Liver (tissue), 9 donors: Measurements from ENCODE around the gene TMIGD1. TPM values are rescaled to one million over a fixed set of nuclear protein-coding genes. Genes with fewer than 3 reads are reported as not detected.
A peak's percentile ranks its signal among the peaks of the same experiment; 100 is the strongest.

Experiments used
- DNase-seq: peaks from one replicate; pipeline ENCODE4 v3.0.0-alpha.2; 2017; ENCODE audit warnings: low spot score
- H3K27ac ChIP-seq, 2 donors: one replicate each; pipeline ENCODE4 v1.7.0; 2013; ENCODE audit warnings: inconsistent platforms in 2 of 2, low read length in 2 of 2, control low read depth in 1 of 2, low read depth in 1 of 2, mild to moderate bottlenecking in 1 of 2
- H3K27me3 ChIP-seq, 4 donors: one replicate each; pipeline versions ENCODE4 v1.6.1 to v1.7.0; 2013; ENCODE audit warnings: low read length in 3 of 4, inconsistent platforms in 1 of 4, mild to moderate bottlenecking in 1 of 4, moderate library complexity in 1 of 4; ENCODE audit not compliant: control insufficient read depth in 4 of 4, insufficient read depth in 4 of 4
- H3K36me3 ChIP-seq, 4 donors: one replicate each; pipeline versions ENCODE4 v1.6.1 to v1.7.0; 2013; ENCODE audit warnings: low read length in 3 of 4, mild to moderate bottlenecking in 3 of 4, low read depth in 1 of 4, moderate library complexity in 1 of 4; ENCODE audit not compliant: control insufficient read depth in 4 of 4, insufficient read depth in 3 of 4
- H3K4me1 ChIP-seq, 4 donors: one replicate each; pipeline versions ENCODE4 v1.6.1 to v1.7.0; 2013; ENCODE audit warnings: low read length in 3 of 4, mild to moderate bottlenecking in 3 of 4, moderate library complexity in 1 of 4; ENCODE audit not compliant: control insufficient read depth in 4 of 4, insufficient read depth in 4 of 4
- H3K4me3 ChIP-seq, 3 donors: one replicate each; pipeline versions ENCODE4 v1.6.1 to v1.7.0; 2013; ENCODE audit warnings: low read length in 3 of 3, control low read depth in 1 of 3, low read depth in 1 of 3, mild to moderate bottlenecking in 1 of 3
- H3K9ac ChIP-seq, 2 donors: one replicate each; pipeline ENCODE4 v1.7.0; 2013; ENCODE audit warnings: low read length in 2 of 2, mild to moderate bottlenecking in 2 of 2, moderate library complexity in 2 of 2, control low read depth in 1 of 2, low read depth in 1 of 2
- H3K9me3 ChIP-seq, 4 donors: one replicate each; pipeline versions ENCODE4 v1.6.1 to v1.7.0; 2013; ENCODE audit warnings: low read length in 3 of 4; ENCODE audit not compliant: control insufficient read depth in 4 of 4
- CTCF ChIP-seq: fragments of 150-350 bp; IDR thresholded peaks from 2 replicates; pipeline ENCODE4 v1.5.1; 2017; ENCODE audit warnings: improper control_type of control experiment, low read depth, low read length; ENCODE audit not compliant: missing input control
- EGR1 ChIP-seq, 2 donors: IDR thresholded peaks; 2 replicates each; pipeline ENCODE4 v1.6.1; 2016 to 2018; ENCODE audit warnings: antibody characterized with exemption in 2 of 2, low read depth in 2 of 2
- FOXA1 ChIP-seq: IDR thresholded peaks from 2 replicates; pipeline ENCODE4 v1.6.1; 2016; ENCODE audit warnings: antibody characterized with exemption
- FOXA2 ChIP-seq: IDR thresholded peaks from 2 replicates; pipeline ENCODE4 v1.6.1; 2016; ENCODE audit warnings: antibody characterized with exemption
- GABPA ChIP-seq, 2 donors: IDR thresholded peaks in 1 of 2; conservative IDR thresholded peaks in 1 of 2; 2 replicates each; pipeline ENCODE4 v1.6.1; 2016; ENCODE audit warnings: antibody characterized with exemption in 2 of 2, mild to moderate bottlenecking in 1 of 2, moderate library complexity in 1 of 2
- HNF4A ChIP-seq, 2 donors: conservative IDR thresholded peaks; 2 replicates each; pipeline ENCODE4 v1.6.1; 2016; ENCODE audit warnings: antibody characterized with exemption in 2 of 2, mild to moderate bottlenecking in 2 of 2
- HNF4G ChIP-seq: IDR thresholded peaks from 2 replicates; pipeline ENCODE4 v1.6.1; 2016; ENCODE audit warnings: antibody characterized with exemption
- JUND ChIP-seq, 2 donors: IDR thresholded peaks; 2 replicates each; pipeline ENCODE4 v1.6.1; 2016; ENCODE audit warnings: antibody characterized with exemption in 2 of 2
- NR2F2 ChIP-seq: IDR thresholded peaks from 2 replicates; pipeline ENCODE4 v1.6.1; 2016; ENCODE audit warnings: antibody characterized with exemption
- RAD21 ChIP-seq, 2 donors: IDR thresholded peaks; 2 replicates each; pipeline ENCODE4 v1.6.1; 2016; ENCODE audit warnings: antibody characterized with exemption in 2 of 2, mild to moderate bottlenecking in 2 of 2
- RXRA ChIP-seq, 2 donors: IDR thresholded peaks; 2 replicates each; pipeline ENCODE4 v1.6.1; 2017 to 2018; ENCODE audit warnings: antibody characterized with exemption in 2 of 2, mild to moderate bottlenecking in 1 of 2
- SP1 ChIP-seq: IDR thresholded peaks from 2 replicates; pipeline ENCODE4 v1.6.1; 2018; ENCODE audit warnings: antibody characterized with exemption, mild to moderate bottlenecking
- TAF1 ChIP-seq: conservative IDR thresholded peaks from 2 replicates; pipeline ENCODE4 v1.6.1; 2016; ENCODE audit warnings: antibody characterized with exemption, mild to moderate bottlenecking
- YY1 ChIP-seq: IDR thresholded peaks from 2 replicates; pipeline ENCODE4 v1.6.1; 2016; ENCODE audit warnings: antibody characterized with exemption, mild to moderate bottlenecking
- ZBTB33 ChIP-seq: IDR thresholded peaks from 2 replicates; pipeline ENCODE4 v1.6.1; 2016; ENCODE audit warnings: antibody characterized with exemption
- WGBS: extraction: QIAGEN DNeasy Blood & Tissue Kit; methylation state at CpG from one replicate; pipeline ENCODE4 v1.1.7; 2013; 5-methylcytosine and 5-hydroxymethylcytosine counted together
- polyA plus RNA-seq, 2 donors: library from polyadenylated mRNA; stranded (reverse) in 1 of 2; unstranded in 1 of 2; fragments of 200-250 nt in 1 of 2; fragments of >200 nt in 1 of 2; fragmentation: Nextera tagmentation in 1 of 2; extraction: Ambion mirVana in 1 of 2; gene quantifications; one replicate each; pipeline versions ENCODE4 v1.2.1 to v1.2.3, GENCODE V29; 2013 to 2015
- total RNA-seq, 2 donors: library from RNA; depleted of rRNA; stranded (reverse); fragments of >200 nt; gene quantifications; one replicate each; pipeline ENCODE4 v1.2.3, GENCODE V29; 2014
- TF ChIP-seq, protein P1 (sequence below): IDR thresholded peaks from 2 replicates; pipeline ENCODE4 v1.6.1; 2016; ENCODE audit warnings: antibody characterized with exemption
- TF ChIP-seq, protein P2 (sequence below): IDR thresholded peaks from 2 replicates; pipeline ENCODE4 v1.6.1; 2016; ENCODE audit warnings: antibody characterized with exemption
- donor health status: healthy.
- donor health status: healthy.
- donor health status: healthy.
- donor health status: healthy.
- donor health status: healthy.

TMIGD1 gene
- total and polyA plus RNA-seq, 4 donors = not detected

- DNase-seq = no peak
- Histone ChIP-seq H3K9ac (no peak overlapping the region), H3K27ac (peak overlapping the region in 1 of 2 donors; percentile 6), H3K27me3 (no peaks in the 10 kb centered on the region), H3K9me3 (no peaks in the 10 kb centered on the region), H3K36me3 (no peaks in the 10 kb centered on the region), H3K4me3 (no peak overlapping the region), H3K4me1 (peaks cover 14 to 20% (median 16%) of the 10 kb centered on the region in 4 donors)
- 95% methylated on average over 4 of the region's 4 CpGs for WGBS
- TF ChIP-seq EGR1 (IDR thresholded peaks at IDR 0.05; ENCODE audit: low read depth in 2 of 2) = no peak
- TF ChIP-seq NR2F2 = no peak
- no peak for TF ChIP-seq ZBTB33
- no peak for TF ChIP-seq RXRA (IDR thresholded peaks at IDR 0.05)
- TF ChIP-seq RAD21 (IDR thresholded peaks at IDR 0.05) = no peak
- TF ChIP-seq, protein P1, sequence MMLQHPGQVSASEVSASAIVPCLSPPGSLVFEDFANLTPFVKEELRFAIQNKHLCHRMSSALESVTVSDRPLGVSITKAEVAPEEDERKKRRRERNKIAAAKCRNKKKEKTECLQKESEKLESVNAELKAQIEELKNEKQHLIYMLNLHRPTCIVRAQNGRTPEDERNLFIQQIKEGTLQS = no peak
- no peak for TF ChIP-seq TAF1
- no peak for TF ChIP-seq FOXA2
- TF ChIP-seq JUND (IDR thresholded peaks at IDR 0.05) = no peak
Measured at GRCh38 chr17:30345527-30346075, 11.7 kb upstream of the TMIGD1 start.

GRCh38 chr17:30345089-30345433 lies 11.2 kb upstream of the TMIGD1 start:
- no peaks in the 10 kb centered on the region for H3K36me3 ChIP-seq
- no peaks in the 10 kb centered on the region for H3K9me3 ChIP-seq
- H3K4me3 ChIP-seq = no peak overlapping the region
- no peak for TF ChIP-seq FOXA2
- TF ChIP-seq, protein P1 = no peak
- TF ChIP-seq GABPA (IDR thresholded peaks at IDR 0.05 in 1 of 2, conservative IDR thresholded peaks at IDR 0.05 in 1 of 2) = no peak
- no peak for TF ChIP-seq FOXA1
- TF ChIP-seq, protein P2, sequence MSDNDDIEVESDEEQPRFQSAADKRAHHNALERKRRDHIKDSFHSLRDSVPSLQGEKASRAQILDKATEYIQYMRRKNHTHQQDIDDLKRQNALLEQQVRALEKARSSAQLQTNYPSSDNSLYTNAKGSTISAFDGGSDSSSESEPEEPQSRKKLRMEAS = no peak
- TF ChIP-seq ZBTB33 = no peak
- TF ChIP-seq RAD21 (IDR thresholded peaks at IDR 0.05) = no peak
- peak; percentile 1 for TF ChIP-seq CTCF
- TF ChIP-seq HNF4A (conservative IDR thresholded peaks at IDR 0.05) = no peak
- TF ChIP-seq NR2F2 = no peak
- TF ChIP-seq RXRA (IDR thresholded peaks at IDR 0.05) = no peak
- no peak for TF ChIP-seq JUND (IDR thresholded peaks at IDR 0.05)
- no peak for TF ChIP-seq YY1
- TF ChIP-seq TAF1 = no peak
- TF ChIP-seq HNF4G = no peak
- peak; percentile 16 for TF ChIP-seq SP1
- TF ChIP-seq EGR1 (IDR thresholded peaks at IDR 0.05; ENCODE audit: low read depth in 2 of 2) = no peak
- 66% methylated on average over 2 of the region's 2 CpGs for WGBS
- H3K27ac ChIP-seq = peak overlapping the region; percentile 60 to 80
- H3K4me1 ChIP-seq = peaks cover 14 to 20% (median 17%) of the 10 kb centered on the region in 4 donors
- no peak for DNase-seq
- no peak overlapping the region for H3K9ac ChIP-seq
- H3K27me3 ChIP-seq = no peaks in the 10 kb centered on the region
